T1000 (cell line): ENCODE results near the gene NEK1.
"Not testable (repeated sequence)": the region's sequence is repeated elsewhere in the genome, so short reads cannot be mapped to it uniquely, and the experiment has no call there.

ENCODE experiments used
- DNase-seq: peaks from one replicate; lab custom pipeline; 2025; ENCODE audit warnings: mixed read lengths; lab: John Stamatoyannopoulos, UW

NEK1 gene

GRCh38 chr4:169601016-169601771 is 11.2 kb downstream of the NEK1 start:
- DNase-seq: no peak

DNA sequence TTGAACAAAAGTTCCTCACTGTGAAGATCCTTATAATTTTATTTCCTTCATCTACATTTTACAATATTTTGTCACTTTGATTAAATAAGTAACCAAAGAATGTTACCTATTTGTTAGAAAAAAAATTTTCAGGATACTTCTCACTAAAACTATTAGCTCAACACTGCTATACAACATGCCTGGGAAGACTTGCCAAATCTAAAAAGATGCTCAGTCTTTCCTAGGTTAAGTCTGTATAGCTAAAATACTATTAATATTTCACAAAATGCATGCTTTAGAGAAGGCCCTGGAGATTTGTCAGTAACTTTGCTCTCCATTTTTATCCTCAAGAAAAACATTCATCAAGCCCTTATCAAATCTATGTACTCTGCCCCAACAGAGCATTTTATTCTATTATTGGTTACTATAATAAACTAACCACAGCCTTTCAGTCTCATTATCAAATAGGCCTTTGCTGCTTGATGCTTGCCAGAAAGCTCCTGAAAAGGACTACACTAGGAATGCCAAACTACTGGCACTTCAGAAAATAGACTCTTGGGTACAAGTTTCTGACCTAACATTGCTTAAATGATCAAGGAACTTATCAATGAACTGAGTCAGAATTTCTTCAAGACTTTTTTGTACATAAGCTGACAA is 17.7 kb downstream of the NEK1 start:
- DNase-seq: no peak

DNA sequence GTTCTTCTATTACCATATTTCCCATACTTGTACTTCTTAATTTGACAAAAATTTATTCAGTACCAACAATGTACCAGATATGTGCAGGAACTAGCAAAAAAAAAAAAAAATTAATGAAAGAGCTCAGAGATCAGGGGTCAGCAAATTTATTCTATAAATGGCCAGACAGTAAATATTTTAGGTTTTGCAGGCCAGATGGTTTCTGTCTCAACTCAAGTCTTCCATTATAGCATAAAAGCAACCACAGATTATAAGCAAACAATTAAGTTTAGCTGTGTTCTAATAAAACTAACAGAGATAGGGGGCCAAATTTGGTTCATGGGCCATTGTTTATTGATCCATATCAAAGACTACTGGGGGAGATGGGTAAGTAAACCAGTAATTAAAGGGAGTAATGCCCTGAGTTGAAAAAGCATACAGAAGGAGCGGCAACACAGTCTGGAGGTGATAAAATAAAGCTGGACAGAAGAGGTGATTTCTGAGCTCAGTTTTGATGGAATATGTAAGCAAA is 19.3 kb downstream of the NEK1 start:
- DNase-seq: no peak

GRCh38 chr4:169583563-169583962 is 28.8 kb downstream of the NEK1 start:
- no peak for DNase-seq

- DNase-seq: no peak
These were observed 29.7 kb downstream of the NEK1 start for GRCh38 chr4:169582706-169583105.

DNA sequence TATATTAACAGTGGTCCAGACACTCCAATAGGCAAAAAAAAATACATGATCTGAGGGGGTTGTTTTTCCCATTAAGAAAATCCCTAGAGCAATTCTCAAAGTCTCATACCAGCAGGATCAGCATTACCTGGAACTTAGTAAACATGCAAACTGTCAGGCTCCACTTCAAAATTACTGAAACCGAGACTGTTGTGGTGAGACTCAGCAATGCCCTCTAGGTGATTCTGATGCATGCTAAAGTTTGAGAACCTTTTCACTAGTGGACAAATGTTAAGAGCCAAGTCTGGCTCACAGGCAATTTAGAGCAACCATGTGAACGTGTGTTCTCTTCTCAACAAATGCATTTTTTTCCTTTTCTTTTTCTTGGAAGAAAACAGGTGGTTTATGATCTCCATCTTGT is 30.2 kb downstream of the NEK1 start:
- DNase-seq: no peak

- DNase-seq: no peak
These were observed 38.5 kb downstream of the NEK1 start for GRCh38 chr4:169573889-169574288.

DNA sequence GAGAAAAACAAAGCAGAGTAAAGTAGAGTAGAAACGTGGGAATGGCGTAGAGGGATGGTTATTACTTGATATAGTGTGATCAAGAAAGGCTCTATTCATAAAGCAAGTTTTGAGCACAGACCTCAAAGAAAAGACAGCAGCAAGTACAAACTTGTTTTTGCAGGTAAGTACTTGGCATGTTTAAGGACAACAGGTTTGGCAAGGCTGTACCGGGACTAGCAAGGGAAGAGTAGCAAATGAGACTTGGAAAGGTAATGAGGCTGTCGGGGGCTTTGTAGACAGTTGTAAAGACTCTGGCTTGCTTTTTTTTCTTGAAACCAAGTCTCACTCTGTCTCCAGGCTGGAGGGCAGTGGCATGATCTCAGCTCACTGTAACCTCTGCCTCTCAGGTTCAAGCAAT is 40.9 kb downstream of the NEK1 start:
- no peak for DNase-seq

DNA sequence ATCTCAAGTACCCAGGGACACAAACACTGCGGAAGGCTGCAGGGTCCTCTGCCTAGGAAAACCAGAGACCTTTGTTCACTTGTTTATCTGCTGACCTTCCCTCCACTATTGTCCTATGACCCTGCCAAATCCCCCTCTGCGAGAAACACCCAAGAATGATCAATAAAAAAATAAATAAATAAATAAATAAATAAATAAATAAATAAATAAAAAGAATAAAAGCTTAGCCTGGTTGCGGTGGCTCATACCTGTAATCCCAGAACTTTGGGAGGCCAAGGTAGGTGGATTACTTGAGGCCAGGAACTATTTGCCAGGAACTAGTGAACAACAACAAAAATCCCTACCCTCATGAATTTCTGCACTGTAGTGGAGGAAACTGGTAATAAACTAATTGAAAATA is 41.4 kb downstream of the NEK1 start:
- DNase-seq: not testable (repeated sequence)

GRCh38 chr4:169570266-169570665 is 42.1 kb downstream of the NEK1 start:
- DNase-seq: not testable (repeated sequence)

GRCh38 chr4:169569188-169569587 is 43.2 kb downstream of the NEK1 start:
- not testable (repeated sequence) for DNase-seq

DNA sequence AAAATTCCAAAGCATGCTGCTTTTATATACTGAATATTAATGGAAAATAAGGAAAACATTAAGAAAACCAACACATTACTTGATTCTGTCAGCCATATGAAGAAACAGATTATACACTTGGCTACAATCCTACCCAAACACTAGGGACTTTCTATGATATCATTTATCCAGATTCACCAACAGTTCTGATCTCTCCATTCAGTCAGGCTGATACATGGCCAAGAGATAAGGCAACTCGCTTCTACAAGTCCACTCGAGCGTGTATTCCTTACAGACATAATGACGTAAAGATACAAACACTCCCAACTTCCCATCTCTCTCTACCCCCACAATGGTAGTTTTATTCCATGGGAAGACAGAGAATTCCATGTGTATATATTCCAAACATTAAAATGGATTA is 44.5 kb downstream of the NEK1 start:
- no peak for DNase-seq

DNA sequence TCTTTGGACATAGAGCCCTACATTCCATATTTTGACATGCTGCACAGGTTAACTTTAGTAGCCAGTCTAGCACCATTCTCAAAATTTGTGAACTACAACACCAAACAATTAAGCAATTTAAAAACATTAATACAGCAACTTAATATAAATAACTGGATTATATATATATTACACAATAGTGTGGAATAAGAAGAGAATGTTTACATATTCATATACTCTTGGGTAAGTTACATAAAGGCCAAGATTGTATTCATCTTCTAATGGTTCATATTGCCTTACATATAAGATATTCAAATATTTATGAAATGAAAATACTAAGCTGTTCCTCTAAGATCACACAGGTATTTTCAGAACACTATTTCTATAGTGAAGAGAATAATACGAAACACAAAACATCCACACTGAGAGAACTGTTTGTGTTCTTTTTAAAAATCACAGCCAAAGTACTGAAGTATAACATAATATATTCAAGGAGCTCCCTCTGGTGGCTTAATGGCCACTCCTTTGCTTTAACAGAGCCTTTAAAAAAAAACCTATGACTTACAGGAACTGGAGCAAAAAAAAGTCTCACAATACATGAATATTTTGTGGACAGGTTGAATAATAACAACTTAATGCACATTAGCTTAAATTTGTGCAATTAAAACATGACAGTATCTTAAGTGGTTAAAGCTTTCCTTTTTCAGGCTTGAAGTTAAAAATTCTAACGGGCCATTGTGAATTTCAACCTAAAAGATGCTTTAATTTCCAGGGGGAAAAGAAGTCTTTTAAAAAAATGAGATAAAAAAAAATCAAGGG is 46.2 kb downstream of the NEK1 start:
- no peak for DNase-seq

- DNase-seq: no peak
These were observed 46.8 kb downstream of the NEK1 start for GRCh38 chr4:169565606-169566005.

DNA sequence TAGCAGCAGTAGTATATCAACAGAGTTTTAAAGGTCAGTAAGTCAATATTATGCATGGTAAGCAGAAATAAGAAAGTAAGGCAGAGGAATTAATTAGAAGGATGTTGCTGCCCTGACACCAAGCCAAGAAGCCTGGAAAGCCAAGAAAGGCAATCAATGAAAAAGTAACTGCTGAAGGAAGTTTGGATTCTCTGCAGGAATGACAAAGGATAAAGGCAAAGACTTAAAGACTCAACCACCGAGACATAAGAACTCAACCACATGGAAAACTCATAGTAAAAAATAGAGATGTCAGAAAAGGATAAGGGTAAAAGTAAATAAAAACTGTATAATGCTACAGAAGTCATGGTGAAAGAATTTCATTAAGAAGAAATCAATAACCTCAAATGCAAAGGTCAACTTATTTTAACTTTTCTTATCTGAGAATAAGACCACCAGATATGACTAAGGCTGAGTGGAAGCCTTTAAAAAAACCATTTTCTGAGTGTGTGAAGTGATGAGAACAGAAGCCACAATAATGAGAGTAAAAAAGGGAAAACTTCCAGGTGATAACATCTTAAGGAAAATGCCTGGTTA is 55.2 kb downstream of the NEK1 start:
- no peak for DNase-seq

DNA sequence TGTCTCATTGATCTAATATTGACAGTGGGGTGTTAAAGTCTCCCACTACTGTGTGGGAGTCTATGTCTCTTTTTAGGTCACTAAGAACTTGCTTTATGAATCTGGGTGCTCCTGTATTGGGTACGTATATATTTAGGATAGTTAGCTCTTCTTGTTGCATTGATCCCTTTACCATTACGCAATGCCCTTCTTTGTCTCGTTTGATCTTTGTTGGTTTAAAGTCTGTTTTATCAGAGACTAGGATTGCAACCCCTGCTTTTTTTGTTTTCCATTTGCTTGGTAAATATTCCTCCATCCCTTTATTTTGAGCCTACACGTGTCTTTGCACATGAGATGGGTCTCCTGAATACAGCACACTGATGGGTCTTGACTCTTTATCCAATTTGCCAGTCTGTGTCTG is 65.8 kb downstream of the NEK1 start:
- not testable (repeated sequence) for DNase-seq

DNA sequence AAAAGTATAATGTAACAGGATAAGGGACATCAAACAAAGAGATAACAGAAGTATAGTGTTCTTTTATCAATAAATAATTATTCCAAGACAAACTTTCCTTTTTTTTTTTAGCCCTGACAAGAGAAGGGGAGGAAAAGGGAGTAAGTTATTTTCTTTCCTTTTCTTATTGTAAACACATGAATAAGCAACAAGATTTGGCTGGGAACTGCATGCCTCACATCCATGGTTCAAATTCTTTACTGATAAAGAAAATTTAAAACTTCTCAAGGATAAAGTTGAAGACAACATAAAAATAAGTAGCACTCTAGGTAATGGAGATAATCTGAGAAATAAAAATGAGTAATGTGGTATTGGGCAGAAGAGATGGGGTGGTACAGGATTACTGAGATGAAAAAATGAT is 71.6 kb downstream of the NEK1 start:
- no peak for DNase-seq

DNA sequence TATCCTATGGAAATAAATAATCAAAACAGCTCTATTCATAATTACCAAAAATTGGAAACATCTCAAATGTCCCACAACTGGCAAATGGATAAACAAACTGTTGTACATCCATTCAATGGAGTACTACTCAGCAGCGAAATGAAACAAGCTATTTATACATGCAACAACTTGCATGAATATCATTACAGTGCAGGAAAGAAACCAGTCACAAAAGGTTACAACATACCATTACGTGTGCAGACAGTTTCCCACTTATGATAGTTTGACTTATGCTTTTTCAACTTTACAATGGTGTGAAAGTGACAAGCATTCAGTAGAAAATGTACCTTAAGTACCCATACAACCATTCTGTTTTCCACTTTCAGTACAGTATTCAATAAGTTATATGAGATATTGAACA is 82.3 kb downstream of the NEK1 start:
- no peak for DNase-seq

DNA sequence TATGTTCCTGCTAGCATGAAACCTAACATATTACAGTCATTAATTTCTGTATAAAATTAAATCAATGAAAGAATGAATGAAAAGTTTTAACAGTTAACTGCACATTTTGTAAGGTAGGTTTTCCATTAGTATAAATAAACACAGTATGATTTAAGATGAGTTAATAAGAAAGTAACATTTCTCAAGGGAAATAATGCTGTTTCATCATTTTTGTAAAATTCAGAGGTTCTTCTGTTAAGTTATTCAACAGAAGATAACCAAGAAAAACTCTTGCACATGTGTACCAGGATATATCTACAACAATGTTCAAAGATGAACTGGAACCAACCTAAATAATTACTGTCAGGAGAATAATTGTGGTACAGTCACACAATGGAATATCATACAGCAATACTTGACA is 88.6 kb downstream of the NEK1 start:
- no peak for DNase-seq

DNA sequence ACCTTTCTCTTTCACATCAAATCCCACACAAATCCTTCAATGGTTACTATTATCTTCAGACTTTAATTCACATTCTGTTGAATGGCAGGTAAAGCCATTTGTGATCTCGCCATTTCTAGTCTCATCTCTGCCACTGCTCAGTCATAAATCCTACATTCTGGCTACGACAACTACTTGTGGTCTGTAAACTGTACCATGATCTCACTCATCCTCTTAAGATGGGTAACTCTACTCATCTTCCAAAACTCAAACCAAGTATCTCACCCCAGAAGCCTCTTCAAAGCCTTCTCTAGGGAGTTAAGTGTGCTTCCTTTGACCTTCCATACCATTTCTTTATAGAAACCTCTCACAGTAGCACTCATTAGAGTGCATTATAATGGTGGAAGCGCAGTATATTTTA is 101.8 kb downstream of the NEK1 start:
- DNase-seq: no peak

GRCh38 chr4:169506903-169507302 is 105.5 kb downstream of the NEK1 start:
- DNase-seq: no peak

- not testable (repeated sequence) for DNase-seq
These were observed 112.5 kb downstream of the NEK1 start for GRCh38 chr4:169499907-169500306.
